H1 (cell line): ENCODE results near the gene RAB7B. TPM values are rescaled to one million over a fixed set of nuclear protein-coding genes. Genes with fewer than 3 reads are reported as not detected.

Experiments used
- CTCF ChIA-PET: fragments of 300-600 bp; sonication (Branson Sonifier 250); formaldehyde crosslinking; loops from one replicate; lab custom pipeline; 2021; ENCODE audit not compliant: partially characterized antibody; lab: Charles Lee
- POLR2A ChIA-PET: fragments of 300-600 bp; sonication (Branson Sonifier 250); formaldehyde crosslinking; loops from one replicate; lab custom pipeline; 2021; ENCODE audit warnings: inconsistent platforms; ENCODE audit not compliant: partially characterized antibody; lab: Charles Lee
- DNase-seq, 2 experiments: peaks; one replicate each; pipeline versions ENCODE4 v3.0.0 to v3.0.0-alpha.2; 2010 to 2022; ENCODE audit warnings: low spot score in 2 of 2, low read depth in 1 of 2, mixed read lengths in 1 of 2
- FAIRE-seq: peaks from 2 replicates; lab custom pipeline; 2011; peaks lifted over from hg19 to GRCh38; lab: Jason Lieb, UNC
- H2AFZ ChIP-seq: 2 replicates; pipeline ENCODE4 v1.8.1; 2012; ENCODE audit warnings: low read length, inconsistent platforms
- H2AK5ac ChIP-seq: 2 replicates; pipeline ENCODE4 v1.6.1; 2013; ENCODE audit warnings: low read depth, low read length
- H2BK120ac ChIP-seq: replicated peaks from 2 replicates; pipeline ENCODE3; 2013; ENCODE audit warnings: low read depth, low read length, inconsistent platforms
- H2BK12ac ChIP-seq: 2 replicates; pipeline ENCODE4 v1.6.1; 2013; ENCODE audit warnings: low read depth, low read length
- H2BK15ac ChIP-seq: 2 replicates; pipeline ENCODE4 v1.6.1; 2013; ENCODE audit warnings: low read length
- H2BK20ac ChIP-seq: 2 replicates; pipeline ENCODE4 v1.6.1; 2013; ENCODE audit warnings: low read length
- H2BK5ac ChIP-seq: 2 replicates; pipeline ENCODE4 v1.6.1; 2013; ENCODE audit warnings: low read depth, low read length
- H3K14ac ChIP-seq: 2 replicates; pipeline ENCODE4 v1.6.1; 2013; ENCODE audit warnings: inconsistent platforms; ENCODE audit not compliant: insufficient read length
- H3K18ac ChIP-seq: 2 replicates; pipeline ENCODE4 v1.6.1; 2013; ENCODE audit warnings: low read length; ENCODE audit errors: extremely low read depth
- H3K23ac ChIP-seq: 2 replicates; pipeline ENCODE4 v1.6.1; 2013; ENCODE audit warnings: inconsistent platforms; ENCODE audit not compliant: insufficient read length
- H3K23me2 ChIP-seq: 2 replicates; pipeline ENCODE4 v1.6.1; 2013; ENCODE audit warnings: low read depth, low read length
- H3K27ac ChIP-seq: 2 replicates; pipeline ENCODE4 v1.6.1; 2011; ENCODE audit warnings: low read depth, low read length, inconsistent platforms
- H3K27me3 ChIP-seq, 4 experiments: replicated peaks in 1 of 4; 1 replicate in 1 of 4; 2 replicates in 3 of 4; pipeline versions ENCODE4 v1.6.1 to v1.8.1; 2011 to 2013; ENCODE audit warnings: low read length in 3 of 4, mild to moderate bottlenecking in 3 of 4, inconsistent platforms in 2 of 4, mixed read lengths in 2 of 4, moderate library complexity in 1 of 4; ENCODE audit not compliant: control insufficient read depth in 3 of 4, insufficient read depth in 3 of 4; ENCODE audit errors: extremely low read depth in 1 of 4
- H3K36me3 ChIP-seq, 4 experiments: 2 replicates each; pipeline versions ENCODE4 v1.6.1 to v1.8.1; 2011 to 2013; ENCODE audit warnings: mild to moderate bottlenecking in 4 of 4, low read length in 3 of 4, moderate library complexity in 2 of 4, control low read depth in 1 of 4, inconsistent platforms in 1 of 4; ENCODE audit not compliant: insufficient read depth in 4 of 4, control insufficient read depth in 2 of 4
- H3K4ac ChIP-seq: replicated peaks from 2 replicates; pipeline ENCODE3; 2013; ENCODE audit warnings: low read length, low read depth, mixed read lengths, inconsistent platforms; ENCODE audit not compliant: insufficient read length
- H3K4me1 ChIP-seq, 4 experiments: replicated peaks in 1 of 4; 1 replicate in 1 of 4; 2 replicates in 3 of 4; pipeline versions ENCODE4 v1.6.1 to v1.8.1; 2011 to 2013; ENCODE audit warnings: low read length in 3 of 4, inconsistent platforms in 2 of 4, mixed read lengths in 1 of 4; ENCODE audit not compliant: insufficient read depth in 4 of 4, control insufficient read depth in 3 of 4
- H3K4me2 ChIP-seq, 2 experiments: 2 replicates each; pipeline versions ENCODE4 v1.6.1 to v1.8.1; 2011 to 2013; ENCODE audit warnings: low read depth in 2 of 2, low read length in 2 of 2, control low read depth in 1 of 2, inconsistent platforms in 1 of 2, mild to moderate bottlenecking in 1 of 2; ENCODE audit not compliant: insufficient read depth in 1 of 2
- H3K4me3 ChIP-seq, 4 experiments: fragments of 200-600, 300-600 bp in 1 of 4; sonication (generic), shearing (Covaris generic), sonication (Bioruptor Twin) in 1 of 4; 2 replicates each; pipeline versions ENCODE4 v1.5.1 to v1.8.1; 2011 to 2016; ENCODE audit warnings: low read length in 4 of 4, low read depth in 3 of 4, control low read depth in 2 of 4, inconsistent platforms in 2 of 4, mild to moderate bottlenecking in 2 of 4, mixed read lengths in 1 of 4, moderate library complexity in 1 of 4; ENCODE audit not compliant: insufficient read depth in 2 of 4; ENCODE audit errors: extremely low read depth in 1 of 4
- H3K56ac ChIP-seq: replicated peaks from 2 replicates; pipeline ENCODE3; 2013; ENCODE audit warnings: low read depth, mild to moderate bottlenecking, mixed read lengths, low read length, inconsistent platforms; ENCODE audit not compliant: insufficient read length
- H3K79me1 ChIP-seq: 2 replicates; pipeline ENCODE4 v1.6.1; 2013; ENCODE audit warnings: low read depth, low read length, control low read depth
- H3K79me2 ChIP-seq, 2 experiments: 2 replicates each; pipeline versions ENCODE4 v1.6.1 to v1.8.1; 2012 to 2013; ENCODE audit warnings: low read length in 2 of 2, mild to moderate bottlenecking in 2 of 2, inconsistent platforms in 1 of 2; ENCODE audit not compliant: insufficient read depth in 2 of 2, control insufficient read depth in 1 of 2
- H3K9ac ChIP-seq, 4 experiments: replicated peaks in 1 of 4; 1 replicate in 1 of 4; 2 replicates in 3 of 4; pipeline versions ENCODE4 v1.6.1 to v1.8.1; 2011 to 2013; ENCODE audit warnings: low read depth in 3 of 4, low read length in 3 of 4, control low read depth in 2 of 4, mild to moderate bottlenecking in 2 of 4, moderate library complexity in 2 of 4, inconsistent platforms in 1 of 4; ENCODE audit errors: extremely low read depth in 1 of 4
- H3K9me3 ChIP-seq, 2 experiments: 2 replicates each; pipeline versions ENCODE4 v1.6.1 to v1.8.1; 2012 to 2013; ENCODE audit warnings: mild to moderate bottlenecking in 2 of 2, moderate library complexity in 2 of 2, control low read depth in 1 of 2, inconsistent platforms in 1 of 2, low read depth in 1 of 2, low read length in 1 of 2, mixed read lengths in 1 of 2; ENCODE audit not compliant: insufficient read depth in 2 of 2
- H4K20me1 ChIP-seq, 2 experiments: replicated peaks in 1 of 2; 2 replicates each; pipeline versions ENCODE3 to v1.8.1; 2011 to 2013; ENCODE audit warnings: inconsistent platforms in 2 of 2, low read length in 2 of 2, mild to moderate bottlenecking in 1 of 2; ENCODE audit not compliant: insufficient read depth in 2 of 2, control insufficient read depth in 1 of 2
- H4K5ac ChIP-seq: 2 replicates; pipeline ENCODE4 v1.6.1; 2013; ENCODE audit warnings: low read length, low read depth, mixed read lengths, inconsistent platforms; ENCODE audit not compliant: insufficient read length
- H4K8ac ChIP-seq: 2 replicates; pipeline ENCODE4 v1.8.0; 2013; ENCODE audit warnings: mild to moderate bottlenecking, moderate library complexity, low read length, inconsistent platforms; ENCODE audit not compliant: insufficient read depth; ENCODE audit errors: extremely low read depth
- H4K91ac ChIP-seq: replicated peaks from 2 replicates; pipeline ENCODE3; 2013; ENCODE audit warnings: low read length, mixed read lengths, inconsistent platforms; ENCODE audit not compliant: insufficient read length
- ASH2L ChIP-seq: fragments of 200-600, 300-600 bp; sonication (generic); IDR thresholded peaks from one replicate; pipeline ENCODE4 v1.7.1; 2017; ENCODE audit warnings: low read length
- CBX5 ChIP-seq: fragments of 300-800, 300-1000 bp; sonication (generic); IDR thresholded peaks from 2 replicates; pipeline ENCODE4 v1.7.1; 2016; ENCODE audit warnings: antibody characterized with exemption, low read length, low read depth
- CHD2 ChIP-seq: IDR thresholded peaks from 2 replicates; pipeline ENCODE4 v1.6.1; 2012; ENCODE audit warnings: low read length, improper control_type of control experiment
- CREB1 ChIP-seq: IDR thresholded peaks from 2 replicates; pipeline ENCODE4 v1.6.1; 2012; ENCODE audit warnings: inconsistent platforms
- CTBP2 ChIP-seq: IDR thresholded peaks from 2 replicates; pipeline ENCODE4 v1.7.0; 2011; ENCODE audit warnings: borderline replicate concordance, mild to moderate bottlenecking, moderate library complexity, mixed read lengths, low read length; ENCODE audit not compliant: insufficient read depth, insufficient read length
- GTF2F1 ChIP-seq: IDR thresholded peaks from 2 replicates; pipeline ENCODE4 v1.6.1; 2012; ENCODE audit warnings: low read depth, low read length, improper control_type of control experiment, borderline replicate concordance
- KDM5A ChIP-seq: fragments of 200-600 bp; IDR thresholded peaks from 2 replicates; pipeline ENCODE4 v1.7.1; 2012; ENCODE audit warnings: mild to moderate bottlenecking, low read length, inconsistent platforms, mixed read lengths
- NRF1 ChIP-seq: IDR thresholded peaks from 2 replicates; pipeline ENCODE4 v1.6.1; 2011; ENCODE audit warnings: mild to moderate bottlenecking, low read depth, low read length, improper control_type of control experiment
- POU5F1 ChIP-seq: IDR thresholded peaks from 2 replicates; pipeline ENCODE4 v1.6.1; 2011; ENCODE audit warnings: low read depth, mild to moderate bottlenecking, low read length, moderate library complexity
- RAD21 ChIP-seq, 2 experiments: IDR thresholded peaks in 1 of 2; conservative IDR thresholded peaks in 1 of 2; 2 replicates each; pipeline ENCODE4 v1.6.1; 2011; ENCODE audit warnings: low read depth in 2 of 2, low read length in 2 of 2, improper control_type of control experiment in 1 of 2, inconsistent platforms in 1 of 2, mild to moderate bottlenecking in 1 of 2, moderate library complexity in 1 of 2
- RFX5 ChIP-seq: IDR thresholded peaks from 2 replicates; pipeline ENCODE4 v1.6.1; 2011; ENCODE audit warnings: low read depth, low read length, improper control_type of control experiment, borderline replicate concordance
- RXRA ChIP-seq: IDR thresholded peaks from 2 replicates; pipeline ENCODE4 v1.6.1; 2011; ENCODE audit warnings: low read depth, mild to moderate bottlenecking, low read length, moderate library complexity; ENCODE audit not compliant: insufficient read depth
- SP4 ChIP-seq: IDR thresholded peaks from 2 replicates; pipeline ENCODE4 v1.6.1; 2012; ENCODE audit warnings: low read length, inconsistent platforms
- TBP ChIP-seq: IDR thresholded peaks from 2 replicates; pipeline ENCODE4 v1.6.1; 2011; ENCODE audit warnings: low read depth, low read length, improper control_type of control experiment
- TCF12 ChIP-seq: IDR thresholded peaks from 2 replicates; pipeline ENCODE4 v1.6.1; 2011; ENCODE audit warnings: low read depth, mild to moderate bottlenecking, low read length
- WGBS, 2 experiments: shearing (Covaris generic) in 1 of 2; methylation state at CpG; one replicate each; pipeline versions ENCODE4 v1.1.6 to v1.1.7; 2013 to 2015; ENCODE audit warnings: low lambda C conversion rate in 2 of 2, mixed read lengths in 2 of 2, inconsistent platforms in 1 of 2, low coverage in 1 of 2, missing lambda C conversion rate in 1 of 2; ENCODE audit not compliant: insufficient replicate concordance in 2 of 2, insufficient coverage in 1 of 2, insufficient read length in 1 of 2; ENCODE audit errors: extremely low coverage in 1 of 2, missing lambda C conversion rate in 1 of 2; 5-methylcytosine and 5-hydroxymethylcytosine counted together
- polyA plus RNA-seq, 7 experiments: library from polyadenylated mRNA; depleted of rRNA in 3 of 7; stranded (reverse) in 5 of 7; unstranded in 2 of 7; fragments of >200 nt in 5 of 7; fragments of 200-250 nt in 2 of 7; gene quantifications; 1 replicate in 5 of 7; 2 replicates in 1 of 7; 4 replicates in 1 of 7; pipeline versions ENCODE4 v1.2.1 to v1.2.3, GENCODE V29; 2011 to 2013; ENCODE audit warnings: missing spikeins in 2 of 7, mixed read lengths in 2 of 7
- total RNA-seq: library from RNA; stranded (reverse); fragmentation: NEBNext Ultra II Directional; extraction: Animal tissue kit (Norgen Biotek cat#: 25700); gene quantifications from 2 replicates; pipeline ENCODE4 v1.2.1, GENCODE V29; 2021

RAB7B gene
- total and polyA plus RNA-seq, 2 of the 8 experiments (the other 6 are each of a cell fraction or from before 2014, with no cell fraction given), result 0.05 TPM; not detected in 1

DNA sequence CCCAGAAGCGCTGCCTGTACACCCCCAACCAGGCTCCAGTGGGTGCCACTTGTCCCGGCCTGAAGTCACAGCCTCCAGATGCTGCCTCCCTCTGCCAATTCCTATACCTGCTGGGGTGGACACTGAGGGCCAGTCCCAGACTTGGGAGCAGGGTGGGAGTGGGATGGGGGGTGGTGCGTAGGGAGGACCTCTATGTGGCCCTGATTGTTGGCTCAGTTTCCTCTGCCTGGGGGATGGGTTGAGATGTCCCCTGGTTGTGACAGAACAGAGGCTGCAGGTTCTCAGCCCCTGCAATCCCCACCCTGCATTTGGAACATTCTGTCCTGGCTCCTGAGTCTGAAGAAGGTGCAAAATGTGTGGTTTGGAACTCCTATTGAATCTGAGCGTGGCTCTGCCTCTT, 27.2 kb downstream of the RAB7B start:
- POLR2A ChIA-PET, result no interaction called here
- TF ChIP-seq RFX5, result no peak
- no peak for TF ChIP-seq CTBP2
- TF ChIP-seq SP4, result no peak
- no peak for TF ChIP-seq TBP
- no peak for TF ChIP-seq CBX5
- TF ChIP-seq TCF12, result no peak
- TF ChIP-seq RXRA, result no peak
- TF ChIP-seq CREB1, result no peak
- TF ChIP-seq POU5F1, result no peak
- TF ChIP-seq GTF2F1, result no peak
- no peak for TF ChIP-seq CHD2
- no peak for TF ChIP-seq KDM5A
- TF ChIP-seq ASH2L, result no peak
- no peak for TF ChIP-seq RAD21 (IDR thresholded peaks at IDR 0.05 in 1 of 2, conservative IDR thresholded peaks at IDR 0.05 in 1 of 2; ENCODE audit: low read depth in 2 of 2, low read length in 2 of 2)
- TF ChIP-seq NRF1, result no peak

More for the DNA sequence above, 27.2 kb downstream of the RAB7B start:
- Histone ChIP-seq H2BK120ac (no peak overlapping the region), H3K14ac (no peak overlapping the region), H3K18ac (no peak overlapping the region), H3K36me3 (no peaks in the 10 kb centered on the region; a peak in 1 of 8 replicates), H2BK15ac (no peak overlapping the region), H2BK20ac (no peak overlapping the region), H3K56ac (no peak overlapping the region), H2BK12ac (no peak overlapping the region), H4K5ac (no peak overlapping the region), H4K20me1 (peaks cover 0 to 27% of the 10 kb centered on the region in 2 experiments), H2AFZ (no peak overlapping the region), H3K9ac (peak overlapping the region in 1 of 4 experiments; percentile 16; a peak in 1 of 7 replicates), H3K4me2 (no peak overlapping the region), H3K79me1 (peaks cover 5% of the 10 kb centered on the region), H3K79me2 (no peaks in the 10 kb centered on the region), H3K23ac (no peak overlapping the region), H4K8ac (no peak overlapping the region), H2AK5ac (no peak overlapping the region), H3K4ac (no peak overlapping the region), H3K9me3 (peaks cover 0 to 4% of the 10 kb centered on the region in 2 experiments; a peak in 1 of 4 replicates), H3K27ac (no peak overlapping the region), H3K4me3 (no peak overlapping the region), H3K23me2 (peaks cover 27% of the 10 kb centered on the region), H2BK5ac (no peak overlapping the region), H3K4me1 (no peaks in the 10 kb centered on the region; a peak in 2 of 7 replicates), H4K91ac (no peak overlapping the region), H3K27me3 (no peaks in the 10 kb centered on the region; a peak in 1 of 7 replicates)
- 92% methylated on average over 4 of the region's 4 CpGs; no CpG with 5 or more reads in 1 of the 2 experiments for WGBS, 2 experiments
- DNase-seq (no peak), FAIRE-seq (no peak)
- CTCF ChIA-PET, result interaction anchor here (1.3 to 13.6 kb wide), 19 partner anchors 8 to 317 kb away, joined by 3 to 394 read pairs (median 22); no protein-coding TSS in a partner anchor
